ENCODE data around the gene EFNA2.

Gene EFNA2

DNA sequence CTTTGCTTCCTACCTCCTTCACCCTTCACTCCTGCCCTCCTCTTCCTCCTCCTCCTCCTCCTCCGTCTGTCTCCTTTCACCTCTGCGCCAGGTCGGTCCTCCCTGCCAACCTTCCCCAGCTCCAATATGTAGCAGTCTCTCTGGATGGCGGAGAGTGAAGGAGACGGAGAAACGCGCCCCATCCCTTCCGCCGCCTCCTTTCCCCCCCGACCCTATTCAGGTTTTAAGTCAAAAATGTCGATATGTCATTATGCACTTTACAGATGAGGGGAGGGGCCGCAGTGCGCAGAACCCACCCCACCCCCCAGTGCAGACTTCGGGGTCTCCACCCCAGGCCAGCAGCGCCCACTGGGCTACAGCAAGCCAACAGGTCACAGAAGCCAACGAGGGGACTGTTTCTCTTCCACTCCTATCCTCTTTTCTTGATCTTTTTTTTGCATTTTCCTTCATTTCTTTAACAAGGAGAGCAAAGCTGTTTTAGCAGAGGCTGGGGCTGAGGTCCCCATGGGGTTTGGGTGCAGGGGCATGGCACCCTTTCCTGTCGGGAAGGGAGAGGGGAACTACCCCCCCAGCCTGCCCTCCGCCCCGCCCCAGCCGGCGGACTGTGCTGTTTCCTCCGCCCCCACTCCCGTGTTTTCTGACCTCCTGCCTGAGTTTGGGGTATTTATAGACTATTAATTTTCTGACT, 28.1 kb upstream of the EFNA2 start:
- CTCF ChIA-PET, result interaction anchor here (2.3 kb wide), 1 partner anchor 9 kb away, joined by 11 read pairs; no protein-coding TSS in a partner anchor
- DNase-seq (ENCODE audit: extremely low spot score), result no peak
- TF ChIP-seq FOXA1 (IDR thresholded peaks at IDR 0.05) (no peak), ARNT (IDR thresholded peaks at IDR 0.05) (no peak), CTBP1 (IDR thresholded peaks at IDR 0.05; ENCODE audit: borderline replicate concordance) (no peak), SUZ12 (IDR thresholded peaks at IDR 0.05) (no peak), ELF4 (IDR thresholded peaks at IDR 0.05) (no peak), FOXM1 (IDR thresholded peaks at IDR 0.05; ENCODE audit: borderline replicate concordance) (no peak), LEF1 (IDR thresholded peaks at IDR 0.05; ENCODE audit: borderline replicate concordance) (no peak), ZNF384 (IDR thresholded peaks at IDR 0.05) (no peak), L3MBTL2 (conservative IDR thresholded peaks at IDR 0.05) (no peak), BHLHE40 (IDR thresholded peaks at IDR 0.05; ENCODE audit: borderline replicate concordance) (no peak), HDGF (IDR thresholded peaks at IDR 0.05; ENCODE audit: borderline replicate concordance) (no peak), TARDBP (IDR thresholded peaks at IDR 0.05) (no peak), FOXK2 (IDR thresholded peaks at IDR 0.05) (no peak)
- TF ChIP-seq, protein P1, sequence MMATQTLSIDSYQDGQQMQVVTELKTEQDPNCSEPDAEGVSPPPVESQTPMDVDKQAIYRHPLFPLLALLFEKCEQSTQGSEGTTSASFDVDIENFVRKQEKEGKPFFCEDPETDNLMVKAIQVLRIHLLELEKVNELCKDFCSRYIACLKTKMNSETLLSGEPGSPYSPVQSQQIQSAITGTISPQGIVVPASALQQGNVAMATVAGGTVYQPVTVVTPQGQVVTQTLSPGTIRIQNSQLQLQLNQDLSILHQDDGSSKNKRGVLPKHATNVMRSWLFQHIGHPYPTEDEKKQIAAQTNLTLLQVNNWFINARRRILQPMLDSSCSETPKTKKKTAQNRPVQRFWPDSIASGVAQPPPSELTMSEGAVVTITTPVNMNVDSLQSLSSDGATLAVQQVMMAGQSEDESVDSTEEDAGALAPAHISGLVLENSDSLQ (IDR thresholded peaks at IDR 0.05), result no peak
- POLR2A ChIA-PET, result interaction anchor here (2.9 to 7.8 kb wide), 2 partner anchors 12 to 16 kb away, joined by 8 to 157 read pairs; partner anchors contain the start of gene CIRBP

DNA sequence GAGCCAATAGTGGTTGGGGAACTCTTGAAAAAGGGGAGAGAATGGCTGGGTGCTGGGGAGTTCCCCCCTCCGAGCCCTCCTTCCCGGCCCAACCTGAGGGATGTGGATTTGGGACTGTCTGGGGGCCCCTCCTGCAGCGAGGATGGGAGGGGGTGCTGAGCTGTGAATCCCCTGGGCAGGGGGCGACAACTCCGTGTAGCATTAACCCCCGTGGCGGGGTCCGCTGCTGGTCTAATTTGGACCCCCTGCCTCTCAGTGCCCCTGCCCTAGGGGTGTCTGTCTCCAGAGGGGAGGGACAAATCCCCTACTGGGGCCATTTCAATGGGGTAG, 27.5 kb upstream of the EFNA2 start:
- no peak for TF ChIP-seq ARNT (IDR thresholded peaks at IDR 0.05)
- no peak for TF ChIP-seq FOXA1 (IDR thresholded peaks at IDR 0.05)
- TF ChIP-seq FOXK2 (IDR thresholded peaks at IDR 0.05), result no peak
- no peak for TF ChIP-seq NFRKB (IDR thresholded peaks at IDR 0.05)
- TF ChIP-seq TARDBP (IDR thresholded peaks at IDR 0.05), result no peak
- TF ChIP-seq ZNF384 (IDR thresholded peaks at IDR 0.05), result no peak
- TF ChIP-seq CTBP1 (IDR thresholded peaks at IDR 0.05; ENCODE audit: borderline replicate concordance), result no peak
- TF ChIP-seq FOXM1 (IDR thresholded peaks at IDR 0.05; ENCODE audit: borderline replicate concordance), result no peak
- no peak for TF ChIP-seq HDGF (IDR thresholded peaks at IDR 0.05; ENCODE audit: borderline replicate concordance)
- no peak for TF ChIP-seq L3MBTL2 (conservative IDR thresholded peaks at IDR 0.05)
- TF ChIP-seq, protein P1 (IDR thresholded peaks at IDR 0.05), result no peak
- TF ChIP-seq LEF1 (IDR thresholded peaks at IDR 0.05; ENCODE audit: borderline replicate concordance), result no peak
- no peak for TF ChIP-seq BHLHE40 (IDR thresholded peaks at IDR 0.05; ENCODE audit: borderline replicate concordance)
- no peak for TF ChIP-seq SP1 (IDR thresholded peaks at IDR 0.05)
- no peak for TF ChIP-seq SUZ12 (IDR thresholded peaks at IDR 0.05)
- TF ChIP-seq ELF4 (IDR thresholded peaks at IDR 0.05), result no peak
- ChIA-PET POLR2A (interaction anchor here (2.9 to 7.8 kb wide), 2 partner anchors 11 to 16 kb away, joined by 8 to 157 read pairs; partner anchors contain the start of gene CIRBP), CTCF (interaction anchor here (2.3 kb wide), 1 partner anchor 9 kb away, joined by 11 read pairs; no protein-coding TSS in a partner anchor)
- no peak for DNase-seq (ENCODE audit: extremely low spot score)

DNA sequence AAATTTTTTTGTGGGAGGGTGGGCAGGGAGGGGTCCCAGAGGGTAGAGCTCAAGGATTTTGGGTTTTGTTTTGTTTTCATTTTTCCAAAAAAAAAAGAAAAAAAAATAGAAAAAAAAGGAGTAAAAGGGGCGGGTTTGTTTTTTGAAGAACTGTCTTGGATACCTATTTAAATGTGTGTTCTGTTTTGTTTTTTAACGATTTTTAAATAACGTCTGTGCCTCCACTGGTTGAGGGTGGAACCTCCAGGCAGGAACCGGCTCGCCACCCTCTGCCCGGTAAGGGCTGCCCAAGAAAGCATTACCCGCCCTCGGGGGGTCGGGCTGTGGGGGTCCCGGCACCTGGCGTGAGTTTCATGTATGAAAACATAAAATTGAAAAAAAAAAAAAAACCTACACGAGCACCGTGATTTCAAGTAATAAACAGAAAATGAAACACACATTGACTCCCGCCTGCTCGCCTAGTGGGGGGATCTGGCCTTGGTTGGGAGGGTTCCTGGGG, 26.9 kb upstream of the EFNA2 start:
- no peak for DNase-seq (ENCODE audit: extremely low spot score)
- ChIA-PET CTCF (interaction anchor here (1.4 kb wide), 1 partner anchor 14 kb away, joined by 7 read pairs; no protein-coding TSS in a partner anchor), POLR2A (interaction anchor here (2.9 to 7.8 kb wide), 3 partner anchors 10 to 15 kb away, joined by 8 to 157 read pairs (median 38); partner anchors contain the start of gene CIRBP)

DNA sequence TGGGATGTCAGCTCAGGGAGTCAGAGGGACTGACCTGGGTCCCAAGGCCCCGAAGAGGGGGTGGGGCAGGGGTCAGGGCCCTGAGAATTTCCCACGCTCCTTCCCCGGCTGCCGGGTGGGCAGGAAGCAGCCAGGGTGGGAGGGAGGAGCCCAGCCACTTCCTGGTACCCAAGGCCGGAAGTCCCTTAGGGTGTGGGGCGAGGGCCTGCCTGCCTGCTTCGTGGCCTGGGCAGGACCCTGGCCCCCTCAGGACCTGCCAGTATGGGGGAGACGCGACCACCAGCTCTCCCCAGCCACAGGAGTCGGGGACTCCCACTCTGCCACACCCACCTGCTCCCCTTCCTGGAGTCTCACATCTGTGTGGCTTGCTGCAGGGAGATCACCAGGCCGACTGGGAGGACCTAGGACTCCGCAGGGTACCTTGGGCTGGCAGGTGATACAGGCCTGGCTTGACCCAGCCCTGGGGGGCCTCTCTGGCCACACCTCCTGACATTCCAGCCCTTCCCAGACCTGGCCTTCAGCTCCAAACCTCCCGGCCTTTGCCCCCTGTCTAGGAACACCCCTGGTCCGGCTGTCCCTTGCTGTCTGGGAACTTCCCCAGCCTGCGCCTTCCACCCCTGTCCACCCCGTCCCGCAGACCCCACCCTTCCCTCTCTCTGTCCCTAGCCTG, 26.3 kb upstream of the EFNA2 start:
- DNase-seq (ENCODE audit: extremely low spot score), result no peak
- ChIA-PET POLR2A (interaction anchor here (1.9 to 3.2 kb wide), 3 partner anchors 8 to 14 kb away, joined by 6 to 38 read pairs (median 8); partner anchors contain the start of gene CIRBP), CTCF (interaction anchor here (1.4 kb wide), 1 partner anchor 15 kb away, joined by 7 read pairs; no protein-coding TSS in a partner anchor)
- TF ChIP-seq FOXK2 (IDR thresholded peaks at IDR 0.05) (no peak), CTBP1 (IDR thresholded peaks at IDR 0.05; ENCODE audit: borderline replicate concordance) (no peak), FOXA1 (IDR thresholded peaks at IDR 0.05) (no peak), SUZ12 (IDR thresholded peaks at IDR 0.05) (no peak), L3MBTL2 (conservative IDR thresholded peaks at IDR 0.05) (no peak), ELF4 (IDR thresholded peaks at IDR 0.05) (no peak), TARDBP (IDR thresholded peaks at IDR 0.05) (no peak), HDGF (IDR thresholded peaks at IDR 0.05; ENCODE audit: borderline replicate concordance) (no peak), LEF1 (IDR thresholded peaks at IDR 0.05; ENCODE audit: borderline replicate concordance) (no peak), FOXM1 (IDR thresholded peaks at IDR 0.05; ENCODE audit: borderline replicate concordance) (no peak), NFRKB (IDR thresholded peaks at IDR 0.05) (no peak), BHLHE40 (IDR thresholded peaks at IDR 0.05; ENCODE audit: borderline replicate concordance) (no peak), ZNF384 (IDR thresholded peaks at IDR 0.05) (no peak), ARNT (IDR thresholded peaks at IDR 0.05) (no peak), SP1 (IDR thresholded peaks at IDR 0.05) (no peak)
- TF ChIP-seq, protein P1 (IDR thresholded peaks at IDR 0.05), result no peak

More for the DNA sequence above, 26.9 kb upstream of the EFNA2 start:
- TF ChIP-seq NFRKB (IDR thresholded peaks at IDR 0.05), result no peak

Data from HEK293T (cell line).